ENCODE data around the gene KCNV2. TPM values are rescaled to one million over a fixed set of nuclear protein-coding genes. Genes with fewer than 3 reads are reported as not detected.
"Not testable (repeated sequence)": the region's sequence is repeated elsewhere in the genome, so short reads cannot be mapped to it uniquely, and the experiment has no call there.

The KCNV2 gene
- total RNA-seq, 2 experiments from 2014 or later: not detected

GRCh38 chr9:2700398-2700797 is 16.9 kb upstream of the KCNV2 start:
- POLR2A ChIA-PET: no interaction called here
- no peaks in the 10 kb centered on the region for H3K36me3 Mint-ChIP-seq
- ATAC-seq (ENCODE audit: low read depth): no peak
- no peak overlapping the region for H3K4me3 Mint-ChIP-seq
- no peaks in the 10 kb centered on the region for H3K27me3 Mint-ChIP-seq
- no peaks in the 10 kb centered on the region for H3K9me3 Mint-ChIP-seq
- no peaks in the 10 kb centered on the region for H3K4me1 Mint-ChIP-seq
- no peak for DNase-seq
- no peak overlapping the region for H3K27ac Mint-ChIP-seq

GRCh38 chr9:2700909-2701550 is 16.3 kb upstream of the KCNV2 start:
- POLR2A ChIA-PET: no interaction called here
- Mint-ChIP-seq H3K27me3 (no peaks in the 10 kb centered on the region), H3K36me3 (no peaks in the 10 kb centered on the region), H3K9me3 (no peaks in the 10 kb centered on the region), H3K4me1 (no peaks in the 10 kb centered on the region), H3K4me3 (no peak overlapping the region), H3K27ac (no peak overlapping the region)
- ATAC-seq (ENCODE audit: low read depth): no peak
- DNase-seq: no peak

- peaks cover 2% of the 10 kb centered on the region for H3K9me3 Mint-ChIP-seq
- ATAC-seq (ENCODE audit: low read depth): no peak
Measured at GRCh38 chr9:2704504-2704903, 12.8 kb upstream of the KCNV2 start.

GRCh38 chr9:2707256-2707655 is 10.1 kb upstream of the KCNV2 start:
- POLR2A ChIA-PET; H3K9me3 Mint-ChIP-seq; H3K36me3 Mint-ChIP-seq; H3K27me3 Mint-ChIP-seq; H3K4me3 Mint-ChIP-seq; H3K4me1 Mint-ChIP-seq; H3K27ac Mint-ChIP-seq; ATAC-seq (ENCODE audit: low read depth); DNase-seq: not testable (repeated sequence)

More at GRCh38 chr9:2704504-2704903, 12.8 kb upstream of the KCNV2 start:
- POLR2A ChIA-PET: no interaction called here
- Mint-ChIP-seq H3K4me3 (no peak overlapping the region), H3K4me1 (no peaks in the 10 kb centered on the region), H3K27ac (no peak overlapping the region), H3K36me3 (no peaks in the 10 kb centered on the region), H3K27me3 (no peaks in the 10 kb centered on the region)
- DNase-seq: no peak

- no peak overlapping the region for H3K27ac Mint-ChIP-seq
- POLR2A ChIA-PET: no interaction called here
- H3K4me3 Mint-ChIP-seq: no peak overlapping the region
- ATAC-seq (ENCODE audit: low read depth) (no peak), DNase-seq (no peak)
- H3K4me1 Mint-ChIP-seq: no peaks in the 10 kb centered on the region
- H3K36me3 Mint-ChIP-seq: peaks cover 3% of the 10 kb centered on the region
- H3K27me3 Mint-ChIP-seq: no peaks in the 10 kb centered on the region
- peaks cover 7% of the 10 kb centered on the region for H3K9me3 Mint-ChIP-seq
Measured at GRCh38 chr9:2709645-2710101, 7.6 kb upstream of the KCNV2 start.

GRCh38 chr9:2711716-2712115 is 5.6 kb upstream of the KCNV2 start:
- DNase-seq: no peak
- no peak for ATAC-seq (ENCODE audit: low read depth)
- no peak overlapping the region for H3K27ac Mint-ChIP-seq
- H3K27me3 Mint-ChIP-seq: no peaks in the 10 kb centered on the region
- H3K36me3 Mint-ChIP-seq: peaks cover 3% of the 10 kb centered on the region
- POLR2A ChIA-PET: no interaction called here
- peaks cover 7% of the 10 kb centered on the region for H3K9me3 Mint-ChIP-seq
- H3K4me3 Mint-ChIP-seq: no peak overlapping the region
- no peaks in the 10 kb centered on the region for H3K4me1 Mint-ChIP-seq

- peaks cover 10% of the 10 kb centered on the region for H3K9me3 Mint-ChIP-seq
- no peaks in the 10 kb centered on the region for H3K27me3 Mint-ChIP-seq
- peaks cover 12% of the 10 kb centered on the region for H3K36me3 Mint-ChIP-seq
- no peak overlapping the region for H3K4me3 Mint-ChIP-seq
- ATAC-seq (ENCODE audit: low read depth): no peak
- no peak for DNase-seq
- POLR2A ChIA-PET: no interaction called here
- H3K27ac Mint-ChIP-seq: no peak overlapping the region
- peaks cover 2% of the 10 kb centered on the region for H3K4me1 Mint-ChIP-seq
Measured at GRCh38 chr9:2718001-2718697, 839 bp downstream of the KCNV2 start.

- ATAC-seq (ENCODE audit: low read depth): no peak
- Mint-ChIP-seq H3K27me3 (no peaks in the 10 kb centered on the region), H3K9me3 (peaks cover 8% of the 10 kb centered on the region), H3K36me3 (peaks cover 12% of the 10 kb centered on the region), H3K4me1 (peaks cover 2% of the 10 kb centered on the region), H3K4me3 (no peak overlapping the region), H3K27ac (no peak overlapping the region)
- POLR2A ChIA-PET: no interaction called here
- no peak for DNase-seq
Measured at GRCh38 chr9:2718698-2719033, 1.4 kb downstream of the KCNV2 start.

- ATAC-seq (ENCODE audit: low read depth) (no peak), DNase-seq (no peak)
- no peak overlapping the region for H3K27ac Mint-ChIP-seq
- H3K4me1 Mint-ChIP-seq: peaks cover 2% of the 10 kb centered on the region
- no peaks in the 10 kb centered on the region for H3K27me3 Mint-ChIP-seq
- H3K36me3 Mint-ChIP-seq: peaks cover 10% of the 10 kb centered on the region
- no peak overlapping the region for H3K4me3 Mint-ChIP-seq
- H3K9me3 Mint-ChIP-seq: peaks cover 5% of the 10 kb centered on the region
- POLR2A ChIA-PET: no interaction called here
Measured at GRCh38 chr9:2720179-2720654, 2.9 kb downstream of the KCNV2 start.

- H3K27ac Mint-ChIP-seq: no peak overlapping the region
- H3K36me3 Mint-ChIP-seq: peaks cover 6% of the 10 kb centered on the region
- H3K9me3 Mint-ChIP-seq: peaks cover 3% of the 10 kb centered on the region
- ATAC-seq (ENCODE audit: low read depth) (peak; percentile 54), DNase-seq (no peak)
- H3K27me3 Mint-ChIP-seq: no peaks in the 10 kb centered on the region
- no peak overlapping the region for H3K4me3 Mint-ChIP-seq
- POLR2A ChIA-PET: no interaction called here
- H3K4me1 Mint-ChIP-seq: peaks cover 2% of the 10 kb centered on the region
Measured at GRCh38 chr9:2722715-2723114, 5.4 kb downstream of the KCNV2 start.

- Mint-ChIP-seq H3K4me1 (peaks cover 3% of the 10 kb centered on the region), H3K9me3 (peaks cover 3% of the 10 kb centered on the region), H3K4me3 (no peak overlapping the region), H3K27me3 (no peaks in the 10 kb centered on the region), H3K27ac (no peak overlapping the region), H3K36me3 (peaks cover 6% of the 10 kb centered on the region)
- POLR2A ChIA-PET: no interaction called here
- ATAC-seq (ENCODE audit: low read depth): no peak
- no peak for DNase-seq
Measured at GRCh38 chr9:2723376-2724065, 6.2 kb downstream of the KCNV2 start.

GRCh38 chr9:2725126-2725525 is 7.8 kb downstream of the KCNV2 start:
- Mint-ChIP-seq H3K27ac (no peak overlapping the region), H3K27me3 (no peaks in the 10 kb centered on the region), H3K4me1 (peaks cover 3% of the 10 kb centered on the region), H3K9me3 (no peaks in the 10 kb centered on the region), H3K4me3 (no peak overlapping the region), H3K36me3 (no peaks in the 10 kb centered on the region)
- DNase-seq (no peak), ATAC-seq (ENCODE audit: low read depth) (no peak)
- POLR2A ChIA-PET: no interaction called here

- H3K4me3 Mint-ChIP-seq: no peak overlapping the region
- no peak for ATAC-seq (ENCODE audit: low read depth)
- H3K9me3 Mint-ChIP-seq: no peaks in the 10 kb centered on the region
- H3K27ac Mint-ChIP-seq: no peak overlapping the region
- H3K36me3 Mint-ChIP-seq: no peaks in the 10 kb centered on the region
- no peaks in the 10 kb centered on the region for H3K27me3 Mint-ChIP-seq
- H3K4me1 Mint-ChIP-seq: peaks cover 3% of the 10 kb centered on the region
- POLR2A ChIA-PET: no interaction called here
- DNase-seq: no peak
Measured at GRCh38 chr9:2725898-2726649, 8.8 kb downstream of the KCNV2 start.
